ENCODE measurements around the gene KLHL21.
"Not testable (repeated sequence)": the region's sequence is repeated elsewhere in the genome, so short reads cannot be mapped to it uniquely, and the experiment has no call there.

The KLHL21 gene

DNA sequence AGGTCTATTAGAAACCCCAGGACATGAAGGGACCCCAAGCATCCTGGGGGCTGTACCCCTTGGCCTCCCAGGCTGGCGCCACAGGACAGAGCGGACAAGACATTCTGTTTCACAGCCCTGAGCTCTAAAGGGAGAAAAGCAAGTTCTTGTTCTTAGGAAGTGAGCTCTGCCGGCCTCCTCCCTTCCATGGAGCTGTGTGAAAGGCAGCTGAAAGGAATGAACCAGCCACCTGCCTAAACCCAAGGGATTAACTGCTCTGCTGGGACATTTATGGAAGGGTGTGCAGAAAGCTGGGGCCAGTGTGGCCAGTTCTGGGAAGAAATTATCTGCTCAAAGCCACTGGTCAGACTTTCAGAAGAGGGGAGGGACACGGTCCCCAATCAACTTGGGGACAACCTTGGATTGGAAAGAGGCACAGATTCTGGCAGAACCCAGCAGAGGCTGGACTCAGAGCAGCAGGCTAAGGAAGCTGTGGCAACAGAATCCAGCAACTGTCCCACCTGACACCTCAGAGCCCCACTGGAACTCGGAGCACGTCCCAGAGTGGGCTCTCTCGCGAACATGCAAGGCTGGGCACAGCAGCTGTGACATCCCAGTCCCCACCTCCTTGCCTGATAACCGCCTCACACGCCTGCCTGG is 2.1 kb downstream of the KLHL21 start:
- peak; percentile 39 for DNase-seq (ENCODE audit: low spot score)

DNA sequence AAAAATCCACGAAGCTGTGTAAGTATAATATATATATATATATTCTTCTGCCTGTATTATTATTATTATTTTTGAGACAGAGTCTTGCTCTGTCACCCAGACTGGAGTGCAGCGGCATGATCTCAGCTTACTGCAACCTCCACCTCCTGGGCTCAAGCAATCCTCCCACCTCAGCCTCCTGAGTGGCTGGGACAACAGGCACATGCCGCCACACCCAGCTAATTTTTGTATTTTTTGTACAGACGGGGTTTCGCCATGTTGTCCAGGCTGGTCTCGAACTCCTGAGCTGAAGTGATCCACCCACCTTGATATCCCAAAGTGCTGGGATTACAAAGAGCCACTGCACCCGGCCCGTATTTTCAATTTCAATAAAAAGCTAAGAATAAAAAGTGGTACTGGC is 2.7 kb downstream of the KLHL21 start:
- not testable (repeated sequence) for DNase-seq (ENCODE audit: low spot score)

DNA sequence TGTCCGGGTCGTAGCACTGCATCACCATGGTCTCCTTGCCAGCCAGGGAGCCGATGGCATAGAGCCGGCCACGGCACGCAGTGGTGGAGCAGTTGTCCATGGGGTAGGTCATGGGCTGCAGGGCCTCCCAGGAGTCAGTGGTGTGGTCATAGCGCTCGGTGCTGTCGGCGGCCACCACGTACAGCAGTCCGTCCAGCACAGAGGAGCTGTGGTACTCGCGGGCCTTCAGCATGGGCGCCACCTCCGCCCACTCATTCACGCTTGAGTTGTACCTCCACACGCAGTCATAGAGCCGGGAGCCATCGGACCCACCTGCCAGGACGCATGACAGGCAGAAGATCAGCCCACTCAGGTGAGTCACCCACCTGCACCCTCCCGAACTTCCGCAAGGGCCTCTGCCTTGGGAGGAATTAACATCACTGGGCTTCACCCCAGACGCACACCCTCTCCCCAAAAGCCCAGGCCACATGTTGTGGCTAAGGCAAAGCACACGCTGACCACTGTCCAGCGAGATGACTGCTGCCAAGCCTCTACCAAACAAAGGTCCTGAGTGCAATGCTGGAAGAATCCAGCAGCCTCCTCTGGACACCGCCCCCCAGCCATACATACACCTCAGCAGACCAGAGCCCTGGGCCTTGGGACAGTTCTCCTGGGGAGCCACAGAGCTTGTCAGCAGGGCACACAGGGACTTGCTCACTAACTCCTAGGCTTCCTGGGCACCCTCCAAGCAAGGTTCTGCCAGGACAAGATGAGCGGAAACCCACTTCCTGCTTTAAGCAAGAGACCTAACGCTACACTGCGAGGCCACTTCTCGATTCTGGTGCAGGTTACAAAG is 3.3 kb downstream of the KLHL21 start:
- DNase-seq (ENCODE audit: low spot score): peak; percentile 66

DNA sequence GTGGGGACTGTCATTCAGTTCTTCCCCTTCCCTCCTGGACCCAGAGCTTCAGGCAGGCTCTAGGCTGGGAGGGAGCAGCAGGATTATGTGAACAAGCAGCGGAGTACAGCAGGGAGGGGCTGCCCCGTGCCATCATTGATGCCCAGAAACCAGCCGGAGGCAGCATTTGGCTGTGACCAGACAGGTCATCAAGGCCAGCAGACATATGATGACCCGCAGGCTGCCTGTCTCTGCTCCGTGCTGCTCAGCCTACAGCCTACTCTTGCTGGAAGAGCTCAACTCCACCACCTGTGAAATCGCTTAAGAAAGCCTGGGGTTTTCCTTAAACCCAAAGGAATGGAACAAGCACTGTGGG is 4.9 kb downstream of the KLHL21 start:
- no peak for DNase-seq (ENCODE audit: low spot score)

DNA sequence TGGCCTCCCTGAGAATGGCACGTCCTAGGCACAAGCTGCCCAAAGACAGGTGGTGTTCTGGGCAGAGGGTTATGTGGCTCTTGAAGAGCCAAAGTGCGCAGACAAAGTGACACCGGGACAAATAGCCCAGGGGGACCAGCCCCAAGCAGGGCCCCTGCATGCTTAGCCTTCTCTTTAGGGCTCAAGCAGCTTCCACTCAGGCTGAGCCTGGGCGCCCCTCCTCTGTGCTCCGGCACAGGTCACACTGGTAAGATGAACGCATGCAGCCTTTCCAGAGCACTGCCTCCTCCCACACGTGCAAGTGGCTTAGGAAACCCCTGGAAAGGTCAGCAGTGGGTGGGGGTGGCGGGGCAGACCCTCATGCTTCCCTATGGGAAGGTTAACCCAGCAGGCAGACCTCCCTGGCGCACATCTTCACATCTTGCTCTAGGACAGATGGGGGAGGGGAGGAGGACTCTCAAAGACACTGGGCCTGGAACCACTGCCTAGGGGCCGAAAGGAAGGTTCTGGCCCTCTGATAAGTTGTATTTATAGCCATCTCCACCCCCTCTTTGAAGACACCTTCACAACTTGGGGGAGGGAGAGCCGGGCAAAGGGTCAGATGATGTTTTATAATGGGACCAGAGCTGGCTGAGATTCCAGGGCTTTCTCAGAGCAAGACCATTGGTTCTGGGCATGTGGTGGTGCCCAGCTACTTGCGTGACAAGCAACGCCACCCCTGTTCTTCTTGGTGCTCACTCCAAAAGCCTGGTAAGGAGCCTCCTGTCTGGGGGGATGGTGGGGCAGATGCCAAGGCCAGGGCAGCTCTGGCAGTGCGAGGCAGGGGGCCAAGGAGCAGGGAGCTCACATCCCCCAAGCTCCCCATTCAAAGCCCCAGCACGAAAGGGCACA is 5.5 kb downstream of the KLHL21 start:
- no peak for DNase-seq (ENCODE audit: low spot score)

DNA sequence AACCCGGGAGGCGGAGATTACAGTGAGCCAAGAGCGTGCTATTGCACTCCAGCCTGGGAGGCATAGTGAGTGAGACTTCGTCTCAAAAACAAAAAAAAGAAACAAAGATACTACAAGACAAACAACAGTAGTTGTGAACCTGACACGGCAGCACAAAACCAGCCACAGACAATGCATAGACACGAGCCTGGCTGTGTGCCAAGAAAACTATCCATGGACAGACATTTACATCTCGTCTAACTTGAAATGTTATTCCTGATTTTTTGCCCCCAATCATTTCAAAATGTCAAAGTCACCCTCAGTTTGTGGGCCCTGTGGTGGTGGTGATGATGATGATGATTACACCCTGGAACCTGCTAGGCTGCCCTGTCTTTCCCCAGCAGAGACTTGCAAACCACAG is 6.3 kb downstream of the KLHL21 start:
- DNase-seq (ENCODE audit: low spot score): no peak

DNA sequence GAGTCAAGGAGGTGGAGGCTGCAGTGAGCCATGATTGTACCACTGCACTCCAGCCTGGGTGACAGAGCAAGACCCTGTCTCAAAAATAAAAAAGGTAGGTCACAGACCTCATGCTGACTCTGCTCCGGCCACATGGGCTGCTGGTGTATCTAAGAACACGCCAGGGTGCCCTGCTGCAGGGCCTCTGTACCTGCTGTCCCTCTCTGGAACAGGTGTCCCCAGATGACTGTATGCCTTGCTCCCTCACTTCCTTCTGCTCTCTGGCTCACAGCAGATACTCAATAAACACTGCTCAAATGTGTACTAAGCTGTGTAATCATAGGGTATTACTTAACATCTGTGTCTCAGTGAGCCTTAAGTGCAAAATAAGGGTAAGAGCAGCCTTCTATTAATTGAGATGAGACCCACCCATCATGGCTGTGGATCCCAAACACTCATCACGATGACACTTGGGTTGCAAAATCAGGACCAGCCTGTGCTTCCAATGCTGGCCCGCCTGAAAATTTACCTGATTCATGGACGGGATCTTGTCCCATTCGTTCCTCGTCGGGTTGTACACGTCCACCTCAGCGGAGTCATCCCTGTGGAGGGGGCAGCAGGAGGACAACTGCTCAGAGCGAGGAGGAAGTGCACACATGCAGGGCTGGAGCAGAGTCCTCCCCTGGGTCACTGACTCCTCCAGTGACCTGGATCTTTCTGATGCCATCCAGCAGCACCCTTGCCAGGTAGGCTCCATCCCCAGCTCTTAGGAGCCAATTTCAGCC is 7.5 kb downstream of the KLHL21 start:
- no peak for DNase-seq (ENCODE audit: low spot score)

- no peak for DNase-seq (ENCODE audit: low spot score)
Measured at GRCh38 chr1:6593810-6594209, 8.9 kb downstream of the KLHL21 start.

DNA sequence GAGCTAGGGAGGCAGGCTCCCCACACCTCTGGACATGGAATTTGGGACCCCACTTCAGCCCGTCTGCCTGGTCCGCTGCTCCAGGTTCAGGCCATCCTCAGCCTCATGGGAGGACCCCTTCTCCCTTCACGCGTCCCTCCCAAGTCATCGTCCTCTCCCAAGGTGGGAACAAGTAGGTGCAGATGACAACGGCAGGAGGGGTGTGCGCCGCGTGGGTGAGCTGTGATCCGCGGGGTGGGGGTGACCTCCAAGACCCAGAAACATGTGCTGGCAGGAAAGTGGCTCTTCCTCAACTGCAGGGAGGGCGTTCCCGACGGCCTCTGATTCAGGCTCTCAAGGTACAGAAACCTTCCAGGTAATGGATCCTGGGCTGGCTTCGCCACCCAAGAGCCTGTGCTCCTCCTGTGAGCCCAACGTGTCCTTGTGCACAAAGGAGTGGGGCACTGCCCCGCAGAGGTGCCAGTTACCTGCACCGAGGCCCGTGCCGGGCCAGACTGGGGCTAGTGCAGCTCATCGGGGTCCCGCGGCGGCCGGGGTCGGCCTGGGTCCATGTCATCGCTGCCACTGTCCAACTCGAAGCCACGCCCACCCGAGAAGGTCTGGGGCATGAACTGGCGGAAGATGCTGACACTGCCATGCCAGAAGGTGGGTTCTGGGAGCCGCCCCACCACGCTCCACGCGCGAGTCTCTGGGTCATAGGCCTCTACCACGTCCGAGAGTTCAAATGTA is 9.6 kb downstream of the KLHL21 start:
- no peak for DNase-seq (ENCODE audit: low spot score)

DNA sequence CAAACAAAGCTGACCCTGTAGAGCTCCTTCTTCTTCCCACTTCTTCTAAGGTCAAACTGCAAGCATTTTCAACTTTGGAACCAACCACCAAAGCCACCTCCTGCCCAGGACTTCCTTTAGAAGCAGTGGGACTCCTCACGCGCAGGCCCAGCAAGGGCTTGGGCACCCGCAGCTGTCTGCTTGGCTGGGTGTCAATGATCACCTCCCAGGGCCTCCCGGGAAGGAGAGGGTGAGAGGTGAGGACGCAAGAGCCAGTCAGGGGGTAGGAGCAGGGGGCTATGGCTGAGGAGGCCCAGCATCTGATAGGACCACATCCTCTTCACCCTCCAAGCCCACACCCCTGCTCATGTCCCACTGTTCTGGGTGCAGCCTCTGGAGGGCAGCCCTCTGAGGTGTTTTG is 10.2 kb downstream of the KLHL21 start:
- no peak for DNase-seq (ENCODE audit: low spot score)

DNA sequence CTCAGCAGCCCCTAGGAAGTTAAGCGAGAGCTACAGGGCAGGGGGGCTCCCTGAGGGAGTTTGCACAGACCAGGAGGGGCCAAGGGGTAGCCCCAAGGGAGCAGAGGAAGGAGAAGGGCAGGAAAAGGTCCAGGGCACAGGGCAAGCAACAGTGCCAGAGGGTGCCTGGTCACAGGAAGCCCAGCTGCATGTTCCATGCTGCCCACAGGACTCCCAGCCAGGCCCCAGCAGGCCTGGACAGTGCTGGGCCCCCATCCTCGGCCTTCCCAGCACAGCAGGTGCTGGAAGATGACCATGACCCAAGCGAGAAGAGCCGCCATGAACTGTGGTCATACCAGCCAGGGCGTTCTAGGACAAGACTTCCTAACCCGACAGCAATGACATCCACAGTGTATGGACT is 11.0 kb downstream of the KLHL21 start:
- no peak for DNase-seq (ENCODE audit: low spot score)

- no peak for DNase-seq (ENCODE audit: low spot score)
Measured at GRCh38 chr1:6591222-6591621, 11.4 kb downstream of the KLHL21 start.

GRCh38 chr1:6590046-6590445 is 12.6 kb downstream of the KLHL21 start:
- DNase-seq (ENCODE audit: low spot score): no peak

GRCh38 chr1:6588893-6589520 is 13.7 kb downstream of the KLHL21 start:
- no peak for DNase-seq (ENCODE audit: low spot score)

- no peak for DNase-seq (ENCODE audit: low spot score)
Measured at GRCh38 chr1:6588128-6588892, 14.4 kb downstream of the KLHL21 start.

- DNase-seq (ENCODE audit: low spot score): no peak
Measured at GRCh38 chr1:6587261-6588005, 15.2 kb downstream of the KLHL21 start.

DNA sequence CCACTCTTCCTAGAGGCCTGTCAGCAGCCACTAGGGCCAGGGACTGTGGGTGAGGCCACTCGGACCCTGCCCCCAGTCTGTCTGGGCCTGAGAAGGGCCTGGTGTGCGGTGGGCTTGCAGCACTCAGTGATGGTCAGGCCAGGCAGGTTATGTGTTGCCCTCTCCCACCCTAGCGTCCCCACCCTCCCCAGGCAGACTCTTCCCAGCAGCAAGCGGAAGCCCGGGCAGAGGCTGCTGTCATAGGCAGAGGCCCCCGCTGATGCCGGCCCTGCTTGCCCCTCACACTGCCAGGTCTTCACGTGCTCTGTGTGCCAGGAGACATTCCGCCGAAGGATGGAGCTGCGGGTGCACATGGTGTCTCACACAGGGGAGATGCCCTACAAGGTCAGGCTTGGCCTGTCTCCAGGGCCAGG is 16.3 kb downstream of the KLHL21 start:
- no peak for DNase-seq (ENCODE audit: low spot score)

DNA sequence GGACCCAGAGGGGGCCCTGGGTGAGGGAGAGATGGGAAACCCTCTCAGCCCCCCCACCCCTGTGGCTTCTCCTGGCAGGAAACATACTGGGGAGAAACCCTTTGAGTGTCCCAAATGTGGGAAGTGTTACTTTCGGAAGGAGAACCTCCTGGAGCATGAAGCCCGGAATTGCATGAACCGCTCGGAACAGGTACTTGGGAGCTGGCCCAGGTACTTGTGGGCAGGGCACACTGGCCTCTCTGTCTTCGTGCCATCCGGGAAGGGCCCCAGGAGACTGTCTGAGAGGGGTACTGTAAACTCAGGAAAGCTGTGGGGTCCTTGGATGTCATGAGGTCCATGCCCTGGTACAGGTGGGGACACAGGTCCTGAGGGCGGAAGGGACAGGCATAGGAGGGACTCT is 16.8 kb downstream of the KLHL21 start:
- DNase-seq (ENCODE audit: low spot score): no peak

DNA sequence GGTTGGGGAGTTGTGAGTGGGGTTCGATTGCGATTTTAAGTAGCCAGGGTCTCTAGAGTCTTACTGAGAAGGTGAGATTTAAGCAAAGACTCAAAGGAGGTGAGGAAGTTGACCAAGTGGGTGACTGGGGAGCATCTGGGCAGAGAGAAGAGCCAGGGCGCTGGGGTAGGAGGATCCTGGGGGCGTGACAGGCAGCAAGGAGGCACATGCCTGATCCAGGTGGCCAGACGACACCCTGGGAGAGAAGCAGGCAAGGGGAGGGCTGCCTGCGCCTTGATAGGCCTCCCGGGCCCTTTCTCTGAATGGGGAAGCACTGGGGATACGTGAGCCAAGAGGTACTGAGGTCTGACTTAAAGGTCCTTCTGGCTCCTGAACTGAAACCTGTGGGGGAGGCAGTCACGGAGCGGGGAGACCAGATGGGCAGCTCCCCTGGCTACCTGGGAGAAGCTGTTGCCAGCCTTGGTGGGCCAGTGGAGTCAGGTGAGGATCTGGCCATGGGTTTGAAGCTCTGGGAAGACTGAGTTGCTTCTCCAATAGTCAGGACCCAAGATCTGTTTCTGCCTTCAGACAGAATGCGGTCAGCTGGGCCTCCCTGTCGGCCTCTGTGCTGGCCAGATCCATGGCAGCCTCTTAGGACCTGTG is 17.5 kb downstream of the KLHL21 start:
- no peak for DNase-seq (ENCODE audit: low spot score)
